ENCODE results near the gene BCAS3. TPM values are rescaled to one million over a fixed set of nuclear protein-coding genes. Genes with fewer than 3 reads are reported as not detected.

The BCAS3 gene
- total and polyA plus RNA-seq, 11 donors = 4.5 to 23.5 (median 17.9) TPM

GRCh38 chr17:60743799-60744198 lies 66.1 kb downstream of the BCAS3 start:
- TF ChIP-seq CTCF (IDR thresholded peaks at IDR 0.05) = no peak
- TF ChIP-seq POLR2A (IDR thresholded peaks at IDR 0.05) = no peak
- Histone ChIP-seq H3K27ac (no peak overlapping the region), H3K4me3 (peak overlapping the region in 2 of 12 donors; percentile 8 to 16), H3K4me1 (peaks cover 0 to 7% (median 0%) of the 10 kb centered on the region in 12 donors), H3K27me3 (no peaks in the 10 kb centered on the region), H3K9me3 (peaks cover 0 to 5% (median 0%) of the 10 kb centered on the region in 12 donors), H3K36me3 (peaks cover 0 to 6% (median 0%) of the 10 kb centered on the region in 9 donors)
- ATAC-seq = no peak
- intact Hi-C loops (cut with DNase I) = no loop called here
- 45 to 59% (median 51%) methylated on average over 5 of the region's 5 CpGs for WGBS, 4 donors
- DNase-seq = no peak

GRCh38 chr17:60744355-60744966 lies 66.8 kb downstream of the BCAS3 start:
- DNase-seq (no peak), ATAC-seq (no peak)
- Histone ChIP-seq H3K9me3 (peaks cover 0 to 1% (median 0%) of the 10 kb centered on the region in 12 donors), H3K4me1 (peaks cover 0 to 7% (median 0%) of the 10 kb centered on the region in 12 donors), H3K27ac (no peak overlapping the region), H3K27me3 (no peaks in the 10 kb centered on the region), H3K36me3 (peaks cover 0 to 6% (median 0%) of the 10 kb centered on the region in 9 donors), H3K4me3 (no peak overlapping the region)
- no peak for TF ChIP-seq POLR2A (IDR thresholded peaks at IDR 0.05)
- TF ChIP-seq CTCF (IDR thresholded peaks at IDR 0.05) = no peak
- 49 to 61% (median 52%) methylated on average over 3 of the region's 3 CpGs for WGBS, 4 donors
- intact Hi-C loops (cut with DNase I) = no loop called here

DNA sequence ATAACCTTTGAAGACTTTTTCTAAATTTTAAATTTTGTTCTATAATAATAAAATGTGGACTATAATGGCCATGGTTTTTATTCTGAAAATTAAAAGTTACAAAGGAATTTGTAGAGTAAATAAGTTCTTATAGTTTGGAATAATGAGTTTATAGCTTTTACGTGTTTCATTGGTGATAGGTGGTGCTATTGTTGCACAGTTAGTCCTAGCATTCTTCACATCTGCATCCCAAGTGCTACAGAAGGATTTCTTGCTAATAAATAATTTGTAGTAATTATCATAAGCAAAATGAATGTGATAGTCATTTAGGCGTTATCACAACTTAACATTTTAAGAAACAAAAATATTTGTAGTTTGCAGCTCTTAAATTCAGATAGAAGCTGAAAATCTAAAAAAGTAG lies 67.9 kb downstream of the BCAS3 start:
- TF ChIP-seq CTCF (IDR thresholded peaks at IDR 0.05) (peak in 3 of 12 donors; percentile 16 to 22 (median 17)), POLR2A (IDR thresholded peaks at IDR 0.05) (no peak)
- no peak overlapping the region for H3K4me3 ChIP-seq
- H3K36me3 ChIP-seq = peaks cover 0 to 6% (median 0%) of the 10 kb centered on the region in 9 donors
- H3K27ac ChIP-seq = no peak overlapping the region
- H3K4me1 ChIP-seq = peaks cover 0 to 7% (median 0%) of the 10 kb centered on the region in 12 donors
- WGBS, 4 donors = 80 to 91% (median 86%) methylated on average over 2 of the region's 2 CpGs
- intact Hi-C loops (cut with DNase I) = no loop called here
- no peak for DNase-seq
- no peaks in the 10 kb centered on the region for H3K27me3 ChIP-seq
- ATAC-seq = no peak
- peaks cover 0 to 11% (median 6%) of the 10 kb centered on the region in 12 donors for H3K9me3 ChIP-seq

DNA sequence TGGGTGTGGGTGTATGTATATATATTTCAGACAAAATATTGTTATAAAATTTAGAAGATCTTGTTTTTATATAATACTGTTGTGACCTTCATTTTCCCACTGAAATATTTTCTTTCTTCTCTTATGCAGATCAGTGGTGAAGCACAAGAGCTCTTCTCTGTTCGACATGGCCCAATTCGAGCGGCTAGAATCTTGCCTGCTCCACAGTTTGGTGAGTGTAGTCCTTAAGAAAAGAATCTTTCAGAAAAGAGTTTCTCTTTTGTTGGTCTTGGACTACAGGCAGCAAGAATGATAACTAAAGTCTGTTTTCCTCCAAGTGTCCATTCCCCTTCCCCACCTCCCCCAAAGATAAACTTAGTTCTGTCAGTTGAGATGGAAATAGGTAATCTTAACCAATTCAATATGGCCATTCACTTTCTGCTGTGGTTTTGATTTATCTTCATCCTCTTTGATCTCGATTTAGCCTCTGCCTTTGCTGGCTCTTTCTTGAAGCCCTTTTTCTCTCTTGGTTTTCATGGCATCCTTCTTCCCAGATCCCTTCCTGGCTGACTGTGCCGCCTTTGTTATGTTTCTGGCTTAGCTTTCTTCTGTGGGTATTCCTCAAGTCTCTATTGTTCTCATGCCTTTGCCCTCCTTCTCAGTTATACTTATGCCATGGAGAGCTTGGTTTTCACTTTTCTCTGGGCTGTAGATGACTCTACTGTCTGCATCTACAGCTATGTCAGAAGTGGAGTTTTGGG lies 69.6 kb downstream of the BCAS3 start:
- peaks cover 0 to 19% (median 7%) of the 10 kb centered on the region in 12 donors for H3K9me3 ChIP-seq
- DNase-seq (no peak), ATAC-seq (no peak)
- no peak overlapping the region for H3K27ac ChIP-seq
- intact Hi-C loops (cut with DNase I) = no loop called here
- 75 to 83% (median 81%) methylated on average over 5 of the region's 5 CpGs for WGBS, 4 donors
- no peaks in the 10 kb centered on the region for H3K27me3 ChIP-seq
- no peak overlapping the region for H3K4me3 ChIP-seq
- TF ChIP-seq CTCF (IDR thresholded peaks at IDR 0.05) (no peak), POLR2A (IDR thresholded peaks at IDR 0.05) (no peak)
- peaks cover 0 to 6% (median 0%) of the 10 kb centered on the region in 9 donors for H3K36me3 ChIP-seq
- peaks cover 0 to 7% (median 0%) of the 10 kb centered on the region in 12 donors for H3K4me1 ChIP-seq

Measured in heart left ventricle (tissue), 16 donors.